H1 (cell line): ENCODE data around the gene SH3GL1. TPM values are rescaled to one million over a fixed set of nuclear protein-coding genes. Genes with fewer than 3 reads are reported as not detected.

Experiments used
- CTCF ChIA-PET: fragments of 300-600 bp; sonication (Branson Sonifier 250); formaldehyde crosslinking; loops from one replicate; lab custom pipeline; 2021; ENCODE audit not compliant: partially characterized antibody; lab: Charles Lee
- POLR2A ChIA-PET: fragments of 300-600 bp; sonication (Branson Sonifier 250); formaldehyde crosslinking; loops from one replicate; lab custom pipeline; 2021; ENCODE audit warnings: inconsistent platforms; ENCODE audit not compliant: partially characterized antibody; lab: Charles Lee
- DNase-seq, 2 experiments: peaks; one replicate each; pipeline versions ENCODE4 v3.0.0 to v3.0.0-alpha.2; 2010 to 2022; ENCODE audit warnings: low spot score in 2 of 2, low read depth in 1 of 2, mixed read lengths in 1 of 2
- FAIRE-seq: peaks from 2 replicates; lab custom pipeline; 2011; peaks lifted over from hg19 to GRCh38; lab: Jason Lieb, UNC
- H2AFZ ChIP-seq: 2 replicates; pipeline ENCODE4 v1.8.1; 2012; ENCODE audit warnings: low read length, inconsistent platforms
- H2AK5ac ChIP-seq: 2 replicates; pipeline ENCODE4 v1.6.1; 2013; ENCODE audit warnings: low read depth, low read length
- H2BK120ac ChIP-seq: replicated peaks from 2 replicates; pipeline ENCODE3; 2013; ENCODE audit warnings: low read depth, low read length, inconsistent platforms
- H2BK12ac ChIP-seq: 2 replicates; pipeline ENCODE4 v1.6.1; 2013; ENCODE audit warnings: low read depth, low read length
- H2BK15ac ChIP-seq: 2 replicates; pipeline ENCODE4 v1.6.1; 2013; ENCODE audit warnings: low read length
- H2BK20ac ChIP-seq: 2 replicates; pipeline ENCODE4 v1.6.1; 2013; ENCODE audit warnings: low read length
- H2BK5ac ChIP-seq: 2 replicates; pipeline ENCODE4 v1.6.1; 2013; ENCODE audit warnings: low read depth, low read length
- H3K14ac ChIP-seq: 2 replicates; pipeline ENCODE4 v1.6.1; 2013; ENCODE audit warnings: inconsistent platforms; ENCODE audit not compliant: insufficient read length
- H3K18ac ChIP-seq: 2 replicates; pipeline ENCODE4 v1.6.1; 2013; ENCODE audit warnings: low read length; ENCODE audit errors: extremely low read depth
- H3K23ac ChIP-seq: 2 replicates; pipeline ENCODE4 v1.6.1; 2013; ENCODE audit warnings: inconsistent platforms; ENCODE audit not compliant: insufficient read length
- H3K23me2 ChIP-seq: 2 replicates; pipeline ENCODE4 v1.6.1; 2013; ENCODE audit warnings: low read depth, low read length
- H3K27ac ChIP-seq: 2 replicates; pipeline ENCODE4 v1.6.1; 2011; ENCODE audit warnings: low read depth, low read length, inconsistent platforms
- H3K27me3 ChIP-seq, 4 experiments: replicated peaks in 1 of 4; 1 replicate in 1 of 4; 2 replicates in 3 of 4; pipeline versions ENCODE4 v1.6.1 to v1.8.1; 2011 to 2013; ENCODE audit warnings: low read length in 3 of 4, mild to moderate bottlenecking in 3 of 4, inconsistent platforms in 2 of 4, mixed read lengths in 2 of 4, moderate library complexity in 1 of 4; ENCODE audit not compliant: control insufficient read depth in 3 of 4, insufficient read depth in 3 of 4; ENCODE audit errors: extremely low read depth in 1 of 4
- H3K36me3 ChIP-seq, 4 experiments: 2 replicates each; pipeline versions ENCODE4 v1.6.1 to v1.8.1; 2011 to 2013; ENCODE audit warnings: mild to moderate bottlenecking in 4 of 4, low read length in 3 of 4, moderate library complexity in 2 of 4, control low read depth in 1 of 4, inconsistent platforms in 1 of 4; ENCODE audit not compliant: insufficient read depth in 4 of 4, control insufficient read depth in 2 of 4
- H3K4ac ChIP-seq: replicated peaks from 2 replicates; pipeline ENCODE3; 2013; ENCODE audit warnings: low read length, low read depth, mixed read lengths, inconsistent platforms; ENCODE audit not compliant: insufficient read length
- H3K4me1 ChIP-seq, 4 experiments: replicated peaks in 1 of 4; 1 replicate in 1 of 4; 2 replicates in 3 of 4; pipeline versions ENCODE4 v1.6.1 to v1.8.1; 2011 to 2013; ENCODE audit warnings: low read length in 3 of 4, inconsistent platforms in 2 of 4, mixed read lengths in 1 of 4; ENCODE audit not compliant: insufficient read depth in 4 of 4, control insufficient read depth in 3 of 4
- H3K4me2 ChIP-seq, 2 experiments: 2 replicates each; pipeline versions ENCODE4 v1.6.1 to v1.8.1; 2011 to 2013; ENCODE audit warnings: low read depth in 2 of 2, low read length in 2 of 2, control low read depth in 1 of 2, inconsistent platforms in 1 of 2, mild to moderate bottlenecking in 1 of 2; ENCODE audit not compliant: insufficient read depth in 1 of 2
- H3K4me3 ChIP-seq, 4 experiments: fragments of 200-600, 300-600 bp in 1 of 4; sonication (generic), shearing (Covaris generic), sonication (Bioruptor Twin) in 1 of 4; 2 replicates each; pipeline versions ENCODE4 v1.5.1 to v1.8.1; 2011 to 2016; ENCODE audit warnings: low read length in 4 of 4, low read depth in 3 of 4, control low read depth in 2 of 4, inconsistent platforms in 2 of 4, mild to moderate bottlenecking in 2 of 4, mixed read lengths in 1 of 4, moderate library complexity in 1 of 4; ENCODE audit not compliant: insufficient read depth in 2 of 4; ENCODE audit errors: extremely low read depth in 1 of 4
- H3K56ac ChIP-seq: replicated peaks from 2 replicates; pipeline ENCODE3; 2013; ENCODE audit warnings: low read depth, mild to moderate bottlenecking, mixed read lengths, low read length, inconsistent platforms; ENCODE audit not compliant: insufficient read length
- H3K79me1 ChIP-seq: 2 replicates; pipeline ENCODE4 v1.6.1; 2013; ENCODE audit warnings: low read depth, low read length, control low read depth
- H3K79me2 ChIP-seq, 2 experiments: 2 replicates each; pipeline versions ENCODE4 v1.6.1 to v1.8.1; 2012 to 2013; ENCODE audit warnings: low read length in 2 of 2, mild to moderate bottlenecking in 2 of 2, inconsistent platforms in 1 of 2; ENCODE audit not compliant: insufficient read depth in 2 of 2, control insufficient read depth in 1 of 2
- H3K9ac ChIP-seq, 4 experiments: replicated peaks in 1 of 4; 1 replicate in 1 of 4; 2 replicates in 3 of 4; pipeline versions ENCODE4 v1.6.1 to v1.8.1; 2011 to 2013; ENCODE audit warnings: low read depth in 3 of 4, low read length in 3 of 4, control low read depth in 2 of 4, mild to moderate bottlenecking in 2 of 4, moderate library complexity in 2 of 4, inconsistent platforms in 1 of 4; ENCODE audit errors: extremely low read depth in 1 of 4
- H3K9me3 ChIP-seq, 2 experiments: 2 replicates each; pipeline versions ENCODE4 v1.6.1 to v1.8.1; 2012 to 2013; ENCODE audit warnings: mild to moderate bottlenecking in 2 of 2, moderate library complexity in 2 of 2, control low read depth in 1 of 2, inconsistent platforms in 1 of 2, low read depth in 1 of 2, low read length in 1 of 2, mixed read lengths in 1 of 2; ENCODE audit not compliant: insufficient read depth in 2 of 2
- H4K20me1 ChIP-seq, 2 experiments: replicated peaks in 1 of 2; 2 replicates each; pipeline versions ENCODE3 to v1.8.1; 2011 to 2013; ENCODE audit warnings: inconsistent platforms in 2 of 2, low read length in 2 of 2, mild to moderate bottlenecking in 1 of 2; ENCODE audit not compliant: insufficient read depth in 2 of 2, control insufficient read depth in 1 of 2
- H4K5ac ChIP-seq: 2 replicates; pipeline ENCODE4 v1.6.1; 2013; ENCODE audit warnings: low read length, low read depth, mixed read lengths, inconsistent platforms; ENCODE audit not compliant: insufficient read length
- H4K8ac ChIP-seq: 2 replicates; pipeline ENCODE4 v1.8.0; 2013; ENCODE audit warnings: mild to moderate bottlenecking, moderate library complexity, low read length, inconsistent platforms; ENCODE audit not compliant: insufficient read depth; ENCODE audit errors: extremely low read depth
- H4K91ac ChIP-seq: replicated peaks from 2 replicates; pipeline ENCODE3; 2013; ENCODE audit warnings: low read length, mixed read lengths, inconsistent platforms; ENCODE audit not compliant: insufficient read length
- CHD1 ChIP-seq: IDR thresholded peaks from 2 replicates; pipeline ENCODE4 v1.6.1; 2012; ENCODE audit warnings: low read depth, low read length, improper control_type of control experiment
- E2F6 ChIP-seq: IDR thresholded peaks from 2 replicates; pipeline ENCODE4 v1.6.1; 2012; ENCODE audit warnings: inconsistent platforms
- MAFK ChIP-seq: IDR thresholded peaks from 2 replicates; pipeline ENCODE4 v1.6.1; 2012; ENCODE audit warnings: low read depth, mild to moderate bottlenecking, improper control_type of control experiment, low read length
- POU5F1 ChIP-seq: IDR thresholded peaks from 2 replicates; pipeline ENCODE4 v1.6.1; 2011; ENCODE audit warnings: low read depth, mild to moderate bottlenecking, low read length, moderate library complexity
- RAD21 ChIP-seq, 2 experiments: IDR thresholded peaks in 1 of 2; conservative IDR thresholded peaks in 1 of 2; 2 replicates each; pipeline ENCODE4 v1.6.1; 2011; ENCODE audit warnings: low read depth in 2 of 2, low read length in 2 of 2, improper control_type of control experiment in 1 of 2, inconsistent platforms in 1 of 2, mild to moderate bottlenecking in 1 of 2, moderate library complexity in 1 of 2
- SAP30 ChIP-seq: fragments of 300-600 bp; sonication (generic); IDR thresholded peaks from 2 replicates; pipeline ENCODE4 v1.7.1; 2012; ENCODE audit warnings: low read length, moderate library complexity, mild to moderate bottlenecking, inconsistent platforms; ENCODE audit not compliant: insufficient read depth, insufficient replicate concordance
- YY1 ChIP-seq: IDR thresholded peaks from 2 replicates; pipeline ENCODE4 v1.6.1; 2011; ENCODE audit warnings: low read depth, mild to moderate bottlenecking, low read length
- WGBS, 2 experiments: shearing (Covaris generic) in 1 of 2; methylation state at CpG; one replicate each; pipeline versions ENCODE4 v1.1.6 to v1.1.7; 2013 to 2015; ENCODE audit warnings: low lambda C conversion rate in 2 of 2, mixed read lengths in 2 of 2, inconsistent platforms in 1 of 2, low coverage in 1 of 2, missing lambda C conversion rate in 1 of 2; ENCODE audit not compliant: insufficient replicate concordance in 2 of 2, insufficient coverage in 1 of 2, insufficient read length in 1 of 2; ENCODE audit errors: extremely low coverage in 1 of 2, missing lambda C conversion rate in 1 of 2; 5-methylcytosine and 5-hydroxymethylcytosine counted together
- polyA plus RNA-seq, 7 experiments: library from polyadenylated mRNA; depleted of rRNA in 3 of 7; stranded (reverse) in 5 of 7; unstranded in 2 of 7; fragments of >200 nt in 5 of 7; fragments of 200-250 nt in 2 of 7; gene quantifications; 1 replicate in 5 of 7; 2 replicates in 1 of 7; 4 replicates in 1 of 7; pipeline versions ENCODE4 v1.2.1 to v1.2.3, GENCODE V29; 2011 to 2013; ENCODE audit warnings: missing spikeins in 2 of 7, mixed read lengths in 2 of 7
- total RNA-seq: library from RNA; stranded (reverse); fragmentation: NEBNext Ultra II Directional; extraction: Animal tissue kit (Norgen Biotek cat#: 25700); gene quantifications from 2 replicates; pipeline ENCODE4 v1.2.1, GENCODE V29; 2021

The SH3GL1 gene
- total and polyA plus RNA-seq, 2 of the 8 experiments (the other 6 are each of a cell fraction or from before 2014, with no cell fraction given), result 81.5 to 102 TPM

- peak overlapping the region; percentile 79; the same call in 1 of the 2 replicates for H4K8ac ChIP-seq
- H3K18ac ChIP-seq, result no peak overlapping the region
- no peak for TF ChIP-seq POU5F1
- TF ChIP-seq MAFK, result no peak
- peak; percentile 33 for TF ChIP-seq SAP30
- no peak for TF ChIP-seq E2F6
- TF ChIP-seq CHD1, result no peak
- TF ChIP-seq YY1, result no peak
- TF ChIP-seq RAD21 (IDR thresholded peaks at IDR 0.05 in 1 of 2, conservative IDR thresholded peaks at IDR 0.05 in 1 of 2; ENCODE audit: low read depth in 2 of 2, low read length in 2 of 2), result no peak
- H3K9me3 ChIP-seq, result no peaks in the 10 kb centered on the region
- no peak overlapping the region for H4K91ac ChIP-seq
- ChIA-PET CTCF (interaction anchor here (0.6 to 3.3 kb wide), 16 partner anchors 8 to 904 kb away, joined by 3 to 38 read pairs (median 6); no protein-coding TSS in a partner anchor), POLR2A (interaction anchor here (0.8 to 49.6 kb wide), 6 partner anchors 9 to 61 kb away, joined by 3 to 1590 read pairs (median 4); partner anchors contain the start of genes STAP2 and UBXN6)
- no peak overlapping the region for H2BK20ac ChIP-seq
- no peak overlapping the region for H3K4ac ChIP-seq
- 0 out of 2 replicates have a peak overlapping the region, but pooled peaks have one; percentile 23 for H2BK12ac ChIP-seq
- no peaks in the 10 kb centered on the region; a peak in 1 of 8 replicates for H3K36me3 ChIP-seq
- no peak overlapping the region for H2BK15ac ChIP-seq
- no peak overlapping the region for H2AK5ac ChIP-seq
- 0 out of 2 replicates have a peak overlapping the region, but pooled peaks have one; percentile 40 for H3K27ac ChIP-seq
- peak overlapping the region; percentile 94 to 98 for H3K4me2 ChIP-seq
- peak overlapping the region; percentile 35; the same call in 1 of the 2 replicates for H2BK5ac ChIP-seq
- H2BK120ac ChIP-seq, result no peak overlapping the region
- peaks cover 0 to 11% (median 4%) of the 10 kb centered on the region in 4 experiments; a peak in 4 of 7 replicates for H3K4me1 ChIP-seq
- H3K4me3 ChIP-seq, result peak overlapping the region; percentile 58 to 93 (median 82)
- peaks cover 11 to 23% of the 10 kb centered on the region in 2 experiments for H4K20me1 ChIP-seq
- no peak overlapping the region for H2AFZ ChIP-seq
- no peak overlapping the region for H3K14ac ChIP-seq
- H3K56ac ChIP-seq, result peak overlapping the region; percentile 8
- no peak for DNase-seq
- peaks cover 12% of the 10 kb centered on the region for H3K23me2 ChIP-seq
- no peak overlapping the region for H3K23ac ChIP-seq
- H4K5ac ChIP-seq, result no peak overlapping the region
- peaks cover 23% of the 10 kb centered on the region for H3K79me1 ChIP-seq
- no peak for FAIRE-seq
- H3K9ac ChIP-seq, result peak overlapping the region; percentile 61 to 94 (median 81)
- H3K27me3 ChIP-seq, result no peaks in the 10 kb centered on the region
- H3K79me2 ChIP-seq, result peaks cover 25 to 72% of the 10 kb centered on the region in 2 experiments
- 2% methylated on average over 5 of the region's 12 CpGs; no CpG with 5 or more reads in 1 of the 2 experiments for WGBS, 2 experiments
Measured at GRCh38 chr19:4399812-4400134, 574 bp downstream of the SH3GL1 start.
